ENCODE results near the gene LUZP2.
"Not testable (repeated sequence)": the region's sequence is repeated elsewhere in the genome, so short reads cannot be mapped to it uniquely, and the experiment has no call there.

LUZP2 gene

DNA sequence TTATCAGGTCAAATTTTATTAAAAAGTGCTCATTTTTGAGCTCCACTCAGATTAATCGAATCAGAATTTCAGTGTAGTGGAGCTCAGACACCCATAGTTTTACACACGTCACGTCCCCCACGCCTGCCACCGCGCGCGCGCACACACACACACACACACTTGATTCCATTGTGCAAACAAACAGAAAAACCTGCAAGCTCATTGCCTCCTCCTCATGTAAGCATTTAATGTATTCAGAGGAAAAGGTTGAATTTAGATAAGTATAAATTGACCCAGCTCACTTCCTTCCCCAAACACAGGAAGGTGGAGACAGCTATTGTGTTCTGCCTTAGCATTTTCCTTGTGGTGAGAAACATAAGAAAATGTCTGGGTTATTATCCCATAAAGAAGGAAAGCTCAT, 336.7 kb downstream of the LUZP2 start:
- DNase-seq = no peak

DNA sequence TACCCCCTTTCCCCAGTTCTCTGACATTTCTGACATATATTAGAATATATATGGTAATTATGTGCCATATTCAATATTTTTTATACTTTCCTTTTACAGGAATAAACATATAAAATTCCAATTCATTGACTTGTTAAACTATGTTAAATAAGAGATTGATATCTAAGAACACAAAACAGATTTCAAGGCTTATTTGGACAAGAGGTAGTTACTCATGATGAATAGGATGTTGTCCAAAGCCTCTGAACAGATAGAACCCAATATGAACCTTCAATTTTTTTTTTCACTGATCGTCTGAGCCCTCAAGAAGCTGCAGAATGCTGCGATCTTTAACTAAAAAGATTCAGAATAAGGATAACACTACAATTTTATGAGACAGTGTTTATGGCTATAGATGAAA, 340.3 kb downstream of the LUZP2 start:
- DNase-seq = no peak

DNA sequence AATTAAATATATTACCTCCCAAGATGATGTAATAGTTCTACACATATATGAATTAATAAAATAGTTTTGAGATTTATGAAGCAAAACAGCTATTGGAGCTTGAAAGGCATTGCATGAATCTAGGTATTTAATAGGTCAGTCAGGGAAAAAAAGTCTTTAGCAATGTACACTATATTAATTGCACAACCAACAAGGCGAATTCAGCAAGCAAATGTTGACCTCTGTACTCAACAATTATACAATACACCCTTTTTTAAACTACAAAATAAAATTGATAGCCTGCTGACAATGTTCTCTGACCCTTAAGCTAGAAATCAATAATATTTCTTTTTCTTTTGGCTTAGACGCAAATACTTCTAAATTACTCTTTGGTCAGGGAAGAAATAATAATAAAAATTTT, 345.5 kb downstream of the LUZP2 start:
- no peak for DNase-seq

DNA sequence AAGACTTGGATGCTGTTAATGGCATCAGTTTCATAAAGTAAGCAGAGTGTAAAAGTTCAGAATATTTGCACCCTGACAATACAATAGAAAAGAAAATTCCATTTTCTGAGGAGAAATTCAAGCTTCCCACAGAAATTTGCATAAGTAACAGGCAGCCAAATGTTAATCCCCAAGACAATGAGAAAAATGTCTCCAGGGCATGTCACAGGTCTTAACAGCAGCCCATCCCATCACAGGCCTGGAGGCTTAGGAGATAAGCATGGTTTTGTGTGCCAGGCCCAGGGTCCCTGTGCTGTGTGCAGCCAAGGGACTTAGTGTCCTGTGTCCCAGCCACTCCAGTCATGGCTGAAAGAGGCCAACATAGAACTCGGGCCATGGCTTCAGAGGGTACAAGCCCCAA, 347.6 kb downstream of the LUZP2 start:
- DNase-seq = no peak

DNA sequence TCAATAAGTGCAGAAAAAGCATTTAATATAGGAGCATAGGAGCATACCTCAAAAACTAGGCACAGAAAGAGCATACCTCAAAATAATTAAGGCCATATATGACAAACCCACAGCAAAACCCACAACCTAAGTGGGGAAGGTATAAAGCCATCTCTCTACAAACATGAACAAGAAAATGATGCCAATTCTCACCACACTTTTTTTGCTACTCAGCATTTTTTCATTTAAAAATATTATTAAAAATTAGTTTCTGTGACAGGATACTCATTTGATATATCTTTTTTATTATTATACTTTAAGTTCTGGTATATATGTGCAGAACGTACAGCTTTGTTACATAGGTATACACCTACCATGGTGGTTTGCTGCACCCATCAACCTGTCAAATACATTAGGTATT, 352.0 kb downstream of the LUZP2 start:
- no peak for DNase-seq

DNA sequence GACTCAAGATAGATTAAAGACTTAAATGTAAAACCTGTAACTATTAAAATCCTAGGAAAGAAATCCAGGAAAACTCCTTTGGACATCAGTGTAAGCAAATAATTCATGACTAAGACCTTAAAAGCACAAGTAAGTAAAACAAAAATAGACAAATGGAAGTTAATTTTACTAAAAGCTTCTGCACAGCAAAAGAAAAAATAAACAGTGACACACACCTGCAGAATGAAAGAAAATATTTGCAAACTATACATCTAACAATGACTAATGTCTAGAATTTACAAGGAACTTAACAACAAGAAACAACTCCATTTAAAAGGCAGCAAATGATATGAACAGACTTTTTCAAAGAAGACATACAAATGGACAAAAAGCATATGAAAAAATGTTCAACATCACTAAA, 359.1 kb downstream of the LUZP2 start:
- DNase-seq = no peak

DNA sequence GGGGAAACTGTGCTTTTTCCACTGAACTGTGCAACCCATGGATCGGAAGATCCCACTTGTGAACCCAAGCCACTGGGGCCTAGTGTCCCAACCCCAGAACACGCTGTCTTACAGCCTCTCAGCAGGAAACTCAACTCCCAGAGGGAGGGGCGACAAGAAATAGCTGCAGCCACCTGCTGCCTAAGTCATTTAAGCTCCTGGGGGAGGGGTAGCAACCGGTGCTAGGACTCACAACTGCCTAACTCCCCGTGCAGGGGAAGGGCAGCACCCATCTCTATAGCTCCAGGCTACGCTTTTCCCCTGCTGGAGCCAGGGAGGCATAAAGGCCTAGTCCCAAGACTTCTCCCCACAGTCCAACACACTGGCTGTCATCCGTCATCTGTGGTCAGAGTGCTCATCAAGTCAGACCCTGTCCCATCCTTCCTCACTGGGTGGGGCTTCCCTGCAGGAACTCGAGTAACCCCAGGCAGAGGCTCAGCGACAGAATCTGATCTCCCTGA, 363.0 kb downstream of the LUZP2 start:
- DNase-seq = no peak

DNA sequence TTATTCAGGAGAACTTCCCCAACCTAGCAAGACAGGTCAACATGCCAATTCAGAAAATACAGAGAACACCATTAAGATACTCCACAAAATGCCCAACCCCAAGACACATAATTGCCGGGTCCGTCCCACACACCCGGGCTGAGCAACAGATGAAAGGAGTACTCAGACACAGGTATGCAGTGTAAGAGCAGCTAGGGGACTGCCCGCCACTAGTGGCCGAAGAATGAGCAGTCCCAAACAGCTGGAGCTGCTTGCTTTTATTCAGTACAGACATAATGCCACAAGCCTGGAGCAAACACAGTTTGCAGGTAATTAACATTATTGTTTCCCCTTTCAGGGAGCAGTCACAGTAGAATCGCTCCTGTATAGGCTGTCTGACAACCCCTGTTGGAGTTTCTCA, 364.6 kb downstream of the LUZP2 start:
- DNase-seq = no peak

DNA sequence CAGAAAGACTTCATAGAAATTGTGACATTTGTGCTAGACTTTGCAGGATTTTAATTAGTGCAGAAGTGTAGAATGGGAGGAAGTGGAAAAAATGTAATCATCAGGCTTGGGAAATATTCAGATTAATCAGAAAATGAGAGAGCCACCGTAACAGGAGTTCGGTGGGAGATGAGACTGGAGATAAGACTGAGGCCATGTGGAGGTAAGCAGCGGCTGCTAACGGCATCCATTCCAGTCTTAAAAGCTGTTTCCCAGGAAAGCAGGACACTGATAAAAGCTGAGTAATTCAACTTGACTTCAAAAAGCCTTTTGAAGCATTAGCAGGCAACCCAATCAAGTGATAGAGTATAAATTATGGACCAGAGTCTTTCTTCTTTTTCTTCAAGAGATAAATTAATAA, 369.9 kb downstream of the LUZP2 start:
- DNase-seq = no peak

DNA sequence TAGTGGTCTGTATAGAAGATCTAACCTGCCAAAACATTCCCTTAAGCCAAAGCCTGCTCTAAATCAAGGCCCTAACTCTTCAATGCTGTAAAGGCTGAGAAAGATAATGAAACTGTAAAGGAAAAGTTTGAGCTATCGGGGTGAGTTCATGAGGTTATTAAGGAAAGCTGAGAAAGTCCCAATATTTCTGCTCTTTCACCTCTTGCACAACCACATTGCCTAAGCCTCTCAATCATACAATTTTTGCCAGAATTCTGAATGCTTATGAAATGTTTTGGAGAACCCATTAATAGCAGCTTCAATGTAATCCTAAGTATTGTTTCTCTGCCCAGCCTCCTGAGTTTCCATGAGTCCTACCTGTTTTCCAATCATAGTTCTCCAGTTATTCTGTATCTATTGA, 373.2 kb downstream of the LUZP2 start:
- no peak for DNase-seq

DNA sequence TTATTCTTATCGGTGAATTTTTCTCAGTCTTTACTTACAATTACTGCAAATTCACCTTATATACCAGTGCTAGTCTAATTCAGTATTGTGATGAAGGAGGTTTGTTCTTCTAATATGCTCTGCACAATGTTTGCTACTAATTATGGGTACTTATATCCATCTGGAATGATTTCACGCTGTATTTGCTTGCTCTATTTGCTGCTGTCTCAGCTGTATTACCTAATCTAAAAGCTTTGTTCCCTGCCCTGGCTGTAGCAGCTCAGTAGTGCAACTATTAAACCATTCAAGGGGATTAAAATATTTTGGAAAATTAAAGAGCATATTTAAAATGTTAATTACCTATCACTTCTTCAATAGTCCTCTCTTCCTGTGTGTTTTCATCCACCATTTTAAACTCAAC, 375.3 kb downstream of the LUZP2 start:
- no peak for DNase-seq

DNA sequence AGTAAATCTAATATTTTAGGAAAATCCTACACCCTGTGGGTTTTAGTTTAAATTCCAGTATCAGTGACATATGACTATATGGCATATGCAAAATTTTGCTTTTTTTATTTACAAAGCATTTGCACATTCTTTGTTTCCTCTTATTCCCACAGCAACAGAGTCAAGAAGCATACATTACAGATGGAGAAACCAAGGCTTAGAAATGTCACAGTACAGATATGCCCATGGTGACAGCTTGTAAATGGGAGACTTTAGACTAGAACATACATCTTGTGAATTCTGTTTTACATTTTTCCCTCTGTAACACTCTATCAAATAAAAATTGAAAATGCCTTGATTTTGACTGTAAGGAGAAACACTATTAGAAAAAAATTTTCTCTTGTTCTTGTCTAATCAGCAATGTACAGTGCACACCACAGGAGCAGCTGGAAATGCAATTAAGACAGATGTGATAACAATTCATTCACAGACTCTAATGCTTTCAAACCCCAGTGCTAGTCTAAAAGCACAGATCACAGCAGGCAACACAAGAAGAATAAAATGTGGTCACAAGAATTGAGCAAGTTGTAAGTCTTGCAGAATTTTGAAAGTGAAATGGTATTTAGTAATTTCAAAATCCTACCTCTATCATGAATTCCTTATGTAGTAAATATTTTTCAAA, 375.9 kb downstream of the LUZP2 start:
- no peak for DNase-seq

DNA sequence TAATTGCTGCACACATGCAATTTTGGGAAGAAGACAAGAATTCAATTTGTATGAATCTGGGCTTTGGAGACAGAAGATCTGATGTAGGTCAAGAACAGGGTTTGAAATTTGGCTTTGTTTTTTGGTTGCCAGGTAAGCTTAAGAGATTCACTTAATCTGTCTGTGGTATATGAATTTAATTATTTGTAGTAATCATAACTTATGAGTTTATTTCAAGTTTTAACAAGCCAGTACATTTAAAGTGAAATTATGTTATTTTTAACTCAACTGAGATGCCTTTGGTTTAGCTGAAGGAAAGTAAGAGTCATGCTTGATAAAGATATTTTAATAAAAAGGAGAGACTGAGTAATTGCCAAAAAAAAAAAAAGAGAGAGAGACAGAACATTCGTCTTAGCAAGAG, 384.1 kb downstream of the LUZP2 start:
- no peak for DNase-seq

DNA sequence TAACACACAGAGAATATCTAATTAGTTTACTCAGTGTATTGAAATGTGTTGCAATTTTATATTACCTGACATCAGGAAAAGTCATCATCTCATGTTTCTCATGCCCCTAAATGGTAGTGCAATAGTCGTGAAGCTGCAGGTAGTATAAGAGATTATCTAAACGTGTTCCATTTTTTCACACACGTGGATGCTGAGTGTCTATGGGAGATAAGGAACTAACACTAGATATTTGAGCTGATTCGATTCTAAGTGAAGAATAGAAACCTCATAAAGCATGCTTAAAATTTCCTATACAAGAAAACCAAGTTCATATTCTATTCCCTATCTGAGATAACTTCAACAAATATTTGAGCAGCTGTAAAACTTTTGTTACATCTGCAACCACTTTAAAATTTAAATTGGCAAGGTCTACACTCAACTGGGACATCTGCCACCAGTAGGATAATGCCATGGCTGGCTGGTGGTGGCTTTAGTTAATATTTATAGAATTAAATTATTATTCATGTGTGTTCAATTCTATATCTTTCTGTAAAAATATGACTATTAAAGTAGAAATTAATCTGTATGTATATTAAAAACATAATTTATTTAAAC, 388.8 kb downstream of the LUZP2 start:
- no peak for DNase-seq

DNA sequence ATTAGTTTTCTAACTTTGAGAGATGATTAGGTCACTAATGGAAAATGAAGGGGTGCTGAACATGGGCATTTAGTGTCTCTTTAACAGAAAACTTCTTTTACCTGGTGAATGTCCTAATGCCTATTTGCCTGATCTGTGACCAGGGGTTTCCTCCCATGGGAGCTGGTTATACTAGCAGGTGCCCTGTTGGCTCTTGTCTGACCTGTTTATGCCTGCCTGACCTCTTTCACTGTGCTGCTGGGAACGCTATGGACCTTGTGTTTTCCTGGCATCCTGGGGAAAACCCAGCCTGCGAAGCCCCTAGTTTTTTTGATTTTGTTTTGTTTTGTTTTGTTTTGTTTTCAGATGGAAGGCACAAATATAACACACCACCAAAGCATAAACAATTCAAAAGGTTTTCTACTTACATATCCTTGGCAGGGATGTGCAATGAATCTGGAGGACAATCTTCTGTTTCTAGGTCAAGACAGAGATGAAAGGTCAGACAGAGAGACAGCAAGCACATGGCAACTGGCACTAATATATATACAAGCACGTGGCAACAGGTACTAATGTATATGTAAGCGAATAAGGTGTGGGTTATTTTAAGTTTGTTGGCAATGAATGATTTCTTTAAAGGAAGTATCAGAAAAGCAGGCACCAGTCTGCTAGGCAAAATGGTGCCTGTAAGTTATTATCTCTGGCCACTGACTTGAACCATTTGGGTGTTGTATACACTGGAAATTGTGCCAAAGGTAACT, 390.2 kb downstream of the LUZP2 start:
- no peak for DNase-seq

DNA sequence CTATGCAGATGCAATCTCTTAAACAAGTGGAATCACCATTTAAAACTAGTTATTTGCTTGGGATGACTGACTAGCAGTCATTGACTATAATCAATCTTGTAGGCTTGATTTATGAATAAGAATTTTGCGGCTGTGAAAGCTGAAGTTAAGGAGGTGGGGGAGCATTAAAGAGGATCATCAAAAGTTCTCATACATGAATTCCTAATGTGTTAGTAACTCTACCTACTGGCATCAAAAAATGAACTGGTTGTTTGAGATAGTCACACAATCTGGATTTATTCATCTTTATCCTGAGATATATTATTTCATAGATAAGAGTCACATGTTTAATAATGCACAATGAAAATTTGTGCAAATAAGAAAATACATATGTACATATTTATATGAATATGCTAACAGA, 393.6 kb downstream of the LUZP2 start:
- no peak for DNase-seq

DNA sequence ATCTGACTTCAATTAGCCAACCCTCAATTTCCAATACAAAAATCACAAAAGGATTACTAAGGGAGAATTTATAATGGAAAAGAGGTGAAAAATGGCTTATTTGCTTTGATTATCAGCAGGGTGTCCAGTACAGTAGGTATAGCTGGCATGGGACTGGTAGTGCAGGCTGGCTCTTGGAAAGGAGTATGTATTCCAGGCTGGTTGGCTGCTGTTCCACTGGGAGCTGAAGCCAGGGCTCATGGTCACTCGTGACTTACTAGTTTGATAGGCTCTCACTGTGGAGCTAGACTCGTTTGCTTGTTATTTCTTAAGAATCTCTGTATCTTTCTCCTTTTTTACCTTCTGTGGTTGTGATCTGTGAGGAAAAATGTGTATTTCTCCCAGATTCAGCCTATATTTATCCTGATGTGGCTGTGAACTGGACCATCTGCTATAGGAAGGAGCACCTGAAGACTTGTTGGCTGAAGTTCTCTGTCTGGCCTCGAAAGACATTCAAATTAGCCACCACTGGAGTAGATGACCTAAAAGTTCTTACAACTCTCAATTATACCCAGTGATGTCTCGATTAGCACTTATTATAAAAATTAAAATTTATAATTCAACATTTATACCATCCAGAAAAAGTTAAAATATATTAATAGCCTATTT, 395.1 kb downstream of the LUZP2 start:
- not testable (repeated sequence) for DNase-seq

DNA sequence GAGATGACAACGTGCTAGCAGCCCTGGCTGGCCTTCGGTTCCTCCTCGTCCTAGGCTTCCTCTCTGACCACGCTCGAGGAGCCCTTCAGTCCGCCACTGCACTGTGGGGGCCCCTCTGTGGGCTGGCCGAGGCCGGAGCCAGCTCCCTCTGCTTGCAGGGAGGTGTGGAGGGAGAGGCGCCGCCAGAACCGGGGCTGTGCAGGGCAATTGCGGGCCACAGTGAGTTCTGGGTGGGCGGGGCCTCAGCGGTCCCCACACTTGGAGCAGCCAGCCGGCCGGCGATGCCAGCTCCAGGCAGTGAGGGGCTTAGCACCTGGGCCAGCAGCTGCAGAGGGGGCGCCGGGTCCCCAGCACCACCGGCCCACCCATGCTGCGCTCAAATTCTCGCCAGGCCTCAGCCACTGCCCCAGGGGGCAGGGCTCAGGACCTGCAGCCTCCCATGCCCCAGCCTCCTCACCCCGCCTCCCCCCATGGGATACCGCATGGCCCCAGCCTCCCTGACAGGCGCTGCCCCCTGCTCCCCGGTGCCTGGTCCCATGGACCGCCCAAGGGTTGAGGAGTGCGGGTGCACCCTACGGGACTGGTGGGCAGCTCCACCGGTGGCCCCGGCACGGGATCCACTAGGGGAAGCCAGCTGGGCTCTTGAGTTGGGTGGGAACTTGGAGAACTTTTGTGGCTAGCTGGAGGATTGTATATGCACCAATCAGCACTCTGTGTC, 399.4 kb downstream of the LUZP2 start:
- DNase-seq = no peak

DNA sequence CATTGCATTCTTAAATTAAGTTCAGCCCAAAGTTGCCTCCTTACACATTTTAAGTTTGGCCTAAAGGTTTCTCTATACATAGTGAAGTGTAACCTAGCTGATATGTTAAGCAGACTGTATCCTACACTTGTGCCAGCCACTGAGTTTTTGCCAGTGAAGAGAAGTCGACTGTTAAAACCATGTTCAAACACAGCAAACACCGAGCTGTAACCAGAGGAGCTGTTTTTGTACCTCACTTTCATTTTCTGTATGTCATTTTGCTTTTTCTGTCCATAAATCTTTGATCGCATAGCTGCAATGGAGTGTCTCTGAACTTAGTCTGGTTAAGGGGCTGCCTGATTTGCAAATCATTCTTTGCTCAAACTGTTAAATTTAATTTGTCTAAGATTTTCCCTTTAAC, 403.7 kb downstream of the LUZP2 start:
- DNase-seq = no peak

DNA sequence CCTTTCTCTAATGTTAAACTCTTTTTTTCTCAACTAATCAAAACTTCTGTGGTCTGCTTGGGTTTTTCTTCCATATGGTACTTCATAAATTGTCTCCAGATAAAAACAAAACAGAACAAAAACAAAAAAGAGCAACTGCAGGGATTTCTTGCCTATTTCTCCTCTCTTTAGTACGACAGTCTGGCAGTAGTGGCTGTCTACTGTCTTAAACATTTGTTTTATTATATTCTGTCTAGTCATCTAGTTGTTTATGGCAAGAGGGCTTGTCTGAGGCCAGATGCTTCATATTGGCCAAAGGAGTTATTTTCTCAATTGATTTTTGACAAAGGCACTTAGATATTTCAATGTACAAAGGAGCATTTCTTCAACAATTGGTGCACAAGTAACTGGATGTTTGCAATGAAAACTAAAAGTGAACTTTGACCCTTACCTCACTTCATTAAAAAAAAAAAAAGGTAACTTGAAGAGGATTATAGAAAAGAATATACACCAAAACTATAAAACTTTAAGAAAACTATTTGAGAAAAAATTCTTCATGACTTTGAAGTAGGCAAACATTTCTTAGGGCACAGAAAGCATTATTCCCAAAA, 404.2 kb downstream of the LUZP2 start:
- no peak for DNase-seq

DNA sequence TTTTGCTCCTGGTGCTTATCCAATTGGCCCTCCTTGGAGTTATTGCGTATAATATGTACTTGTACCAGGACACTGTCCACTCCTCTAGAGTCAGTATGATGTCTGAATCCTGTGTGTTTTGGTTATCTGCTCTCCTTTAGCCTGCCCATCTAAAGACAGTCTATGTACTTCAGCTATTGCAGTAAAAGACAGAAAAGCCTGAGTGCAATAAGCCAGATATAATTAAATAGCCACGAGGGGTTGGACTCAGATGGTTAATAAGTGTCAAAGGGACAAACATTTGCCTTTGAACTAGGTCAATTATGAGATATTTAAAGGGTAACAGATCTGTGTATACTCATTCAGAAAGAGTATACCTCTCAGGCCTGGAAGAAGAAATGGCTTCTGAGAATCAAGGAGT, 406.7 kb downstream of the LUZP2 start:
- no peak for DNase-seq

DNA sequence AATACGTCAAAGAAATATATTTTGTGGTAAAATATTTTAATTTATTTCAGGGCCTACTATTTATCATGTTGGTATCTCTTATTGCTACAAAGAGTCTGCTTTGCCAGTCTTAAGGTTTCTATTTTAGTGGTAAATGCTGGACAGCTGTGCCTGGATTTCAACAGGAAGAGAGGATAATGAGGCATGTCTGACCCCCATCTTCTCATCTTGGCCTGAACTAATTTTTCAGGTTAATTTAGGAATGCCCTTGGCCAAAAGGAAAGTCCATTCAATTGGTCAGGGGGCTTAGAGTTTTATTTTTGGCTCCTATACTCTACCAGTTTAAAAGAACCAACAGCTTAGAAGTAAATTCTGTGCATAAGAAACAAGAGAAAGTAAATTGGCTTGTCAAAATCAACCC, 428.2 kb downstream of the LUZP2 start:
- DNase-seq = no peak
